Measurements from ENCODE around the gene RAB1A. TPM values are rescaled to one million over a fixed set of nuclear protein-coding genes. Genes with fewer than 3 reads are reported as not detected.

The RAB1A gene
- total and polyA plus RNA-seq, 9 of the 15 experiments (the other 6 are each of a cell fraction or from before 2014, with no cell fraction given): 43.8 to 163 (median 67.7) TPM

DNA sequence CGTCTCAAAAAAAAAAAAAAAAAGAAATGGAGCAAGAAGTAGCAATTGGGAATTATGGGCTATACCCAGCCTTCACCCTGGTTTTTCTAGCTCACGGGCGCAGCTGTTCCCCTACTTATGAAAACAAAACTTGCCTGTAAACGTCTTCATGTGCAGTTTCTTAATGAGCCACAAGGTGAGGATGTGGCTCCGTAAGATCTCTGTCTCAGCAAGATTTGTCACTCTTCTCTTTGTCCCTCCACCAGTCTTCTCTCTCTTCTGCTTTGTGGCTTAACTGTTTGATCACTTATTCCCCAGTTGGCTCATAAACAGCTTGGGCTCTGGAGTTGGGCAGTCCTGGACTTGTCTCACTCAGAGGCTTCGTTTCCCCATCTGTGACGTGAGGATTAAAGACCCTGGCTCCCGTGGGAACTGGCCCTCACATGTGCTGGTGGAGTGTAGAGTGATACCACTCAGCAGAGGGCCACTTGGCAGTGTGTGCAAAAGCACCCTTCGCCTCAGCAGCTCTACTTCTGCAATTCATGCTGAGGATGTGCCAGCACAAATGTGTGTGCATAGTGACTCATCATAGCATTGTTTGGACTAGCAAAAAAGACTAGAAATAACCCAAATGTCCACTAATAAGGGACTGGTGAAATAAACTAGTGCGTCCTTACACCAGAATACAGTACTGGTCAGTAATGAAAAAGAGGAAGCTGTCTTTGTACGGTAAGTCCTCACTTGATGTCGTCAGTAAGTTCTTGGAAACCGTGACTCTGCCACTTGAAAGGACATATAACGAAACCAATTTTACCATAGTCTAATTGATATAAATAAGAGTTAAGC lies 65.0 kb downstream of the RAB1A start (continued):
- TF ChIP-seq RBM17 (IDR thresholded peaks at IDR 0.05; ENCODE audit: borderline replicate concordance, low read depth, low read length): no peak
- no peak for TF ChIP-seq NFIX (CRISPR knock-in tag; IDR thresholded peaks at IDR 0.05; ENCODE audit: low read depth)
- TF ChIP-seq, protein P1, sequence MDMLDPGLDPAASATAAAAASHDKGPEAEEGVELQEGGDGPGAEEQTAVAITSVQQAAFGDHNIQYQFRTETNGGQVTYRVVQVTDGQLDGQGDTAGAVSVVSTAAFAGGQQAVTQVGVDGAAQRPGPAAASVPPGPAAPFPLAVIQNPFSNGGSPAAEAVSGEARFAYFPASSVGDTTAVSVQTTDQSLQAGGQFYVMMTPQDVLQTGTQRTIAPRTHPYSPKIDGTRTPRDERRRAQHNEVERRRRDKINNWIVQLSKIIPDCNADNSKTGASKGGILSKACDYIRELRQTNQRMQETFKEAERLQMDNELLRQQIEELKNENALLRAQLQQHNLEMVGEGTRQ (CRISPR knock-in tag; IDR thresholded peaks at IDR 0.05): no peak
- no peak for TF ChIP-seq SIN3B (IDR thresholded peaks at IDR 0.05; ENCODE audit: low read depth)
- no peak for TF ChIP-seq TFAM (CRISPR knock-in tag; conservative IDR thresholded peaks at IDR 0.05)
- no peak for TF ChIP-seq NR0B1 (IDR thresholded peaks at IDR 0.05; ENCODE audit: partially characterized antibody)
- TF ChIP-seq ZNF212 (CRISPR knock-in tag; IDR thresholded peaks at IDR 0.05): no peak
- no peak for TF ChIP-seq ZFP1 (CRISPR knock-in tag; IDR thresholded peaks at IDR 0.05)
- no peak for TF ChIP-seq SMARCC2 (IDR thresholded peaks at IDR 0.05; ENCODE audit: low read depth)
- no peak for TF ChIP-seq ZNF639 (CRISPR knock-in tag; conservative IDR thresholded peaks at IDR 0.05 in 1 of 2, IDR thresholded peaks at IDR 0.05 in 1 of 2)
- no peak for TF ChIP-seq ZNF217 (CRISPR knock-in tag; IDR thresholded peaks at IDR 0.05)
- no peak for TF ChIP-seq ETV1 (tag; conservative IDR thresholded peaks at IDR 0.05; ENCODE audit: low read depth)
- TF ChIP-seq ETS2 (tag; IDR thresholded peaks at IDR 0.05; ENCODE audit: borderline replicate concordance, poor library complexity, severe bottlenecking): no peak
- TF ChIP-seq GABPB2 (CRISPR knock-in tag; conservative IDR thresholded peaks at IDR 0.05): no peak
- peak; percentile 67 for TF ChIP-seq L3MBTL2 (IDR thresholded peaks at IDR 0.05)
- no peak for TF ChIP-seq TEAD1 (CRISPR knock-in tag; IDR thresholded peaks at IDR 0.05)
- no peak for TF ChIP-seq ETV5 (CRISPR knock-in tag; IDR thresholded peaks at IDR 0.05; ENCODE audit: low read depth)
- TF ChIP-seq ZC3H8 (IDR thresholded peaks at IDR 0.05): no peak
- no peak for TF ChIP-seq ZNF57 (CRISPR knock-in tag; IDR thresholded peaks at IDR 0.05)
- peak; percentile 67 for TF ChIP-seq ZNF316 (IDR thresholded peaks at IDR 0.05)
- TF ChIP-seq RBM34 (IDR thresholded peaks at IDR 0.05; ENCODE audit: borderline replicate concordance, insufficient read depth, low read length): no peak
- TF ChIP-seq NFATC3 (IDR thresholded peaks at IDR 0.05): no peak
- TF ChIP-seq ZNF707 (CRISPR knock-in tag; conservative IDR thresholded peaks at IDR 0.05): no peak
- no peak for TF ChIP-seq ZBTB12 (CRISPR knock-in tag; IDR thresholded peaks at IDR 0.05)
- no peak for TF ChIP-seq BCOR (IDR thresholded peaks at IDR 0.05)

All from K562 (cell line).